WTC11 (cell line): Measurements from ENCODE around the gene UBAC2. TPM values are rescaled to one million over a fixed set of nuclear protein-coding genes. Genes with fewer than 3 reads are reported as not detected.

Source experiments
- ATAC-seq: fragments of 200-7000 bp; cut with Tn5 transposase; 2 replicates; pipeline ENCODE4 v1.10.0; 2021; ENCODE audit warnings: mild to moderate bottlenecking, moderate library complexity
- CTCF ChIA-PET: fragments of 300-600 bp; sonication (Branson Sonifier 250); formaldehyde crosslinking; loops from one replicate; lab custom pipeline; 2021; ENCODE audit warnings: antibody characterized with exemption; lab: Charles Lee
- POLR2A ChIA-PET: fragments of 350-600 bp; sonication (Branson Sonifier 250); formaldehyde crosslinking; loops from one replicate; lab custom pipeline; 2021; ENCODE audit warnings: antibody characterized with exemption; lab: Charles Lee
- DNase-seq: peaks from one replicate; pipeline ENCODE4 v3.0.0; 2021; ENCODE audit warnings: low spot score
- H3K27ac Mint-ChIP-seq: 2 replicates; pipeline ENCODE4 v1.8.0; 2021; ENCODE audit warnings: mixed read lengths
- H3K27me3 Mint-ChIP-seq: 2 replicates; pipeline ENCODE4 v1.8.0; 2021; ENCODE audit warnings: low read depth, mild to moderate bottlenecking, moderate library complexity, mixed read lengths
- H3K36me3 Mint-ChIP-seq: 2 replicates; pipeline ENCODE4 v1.8.0; 2021; ENCODE audit warnings: mixed read lengths
- H3K4me1 Mint-ChIP-seq: 2 replicates; pipeline ENCODE4 v1.8.0; 2022; ENCODE audit warnings: mixed read lengths
- H3K4me3 Mint-ChIP-seq: 2 replicates; pipeline ENCODE4 v1.8.0; 2021; ENCODE audit warnings: mild to moderate bottlenecking, moderate library complexity, mixed read lengths
- H3K9me3 Mint-ChIP-seq: 2 replicates; pipeline ENCODE4 v1.8.0; 2021; ENCODE audit warnings: mixed read lengths
- AR ChIP-seq: fragments of 250-450 bp; sonication (Bioruptor Pico); IDR thresholded peaks from 2 replicates; pipeline ENCODE4 v1.9.0; 2021; ENCODE audit warnings: mild to moderate bottlenecking
- CREM ChIP-seq: sonication (generic); formaldehyde crosslinking; IDR thresholded peaks from 2 replicates; pipeline ENCODE4 v1.8.1; 2022; ENCODE audit warnings: mild to moderate bottlenecking, missing genetic modification reagents, moderate library complexity
- ESRRA ChIP-seq: sonication (generic); formaldehyde crosslinking; IDR thresholded peaks from 2 replicates; pipeline ENCODE4 v1.8.1; 2022; ENCODE audit warnings: mild to moderate bottlenecking, missing genetic modification reagents, borderline replicate concordance
- ETV6 ChIP-seq: sonication (generic); formaldehyde crosslinking; IDR thresholded peaks from 2 replicates; pipeline ENCODE4 v1.8.1; 2022; ENCODE audit warnings: mild to moderate bottlenecking, missing genetic modification reagents
- GTF2I ChIP-seq: fragments of 250-450 bp; sonication (Bioruptor Pico); conservative IDR thresholded peaks from 2 replicates; pipeline ENCODE4 v1.4.0; 2021; ENCODE audit warnings: mild to moderate bottlenecking
- JAZF1 ChIP-seq: fragments of 250-450 bp; sonication (Bioruptor Pico); IDR thresholded peaks from 2 replicates; pipeline ENCODE4 v1.9.0; 2021; ENCODE audit warnings: moderate library complexity, mild to moderate bottlenecking, inconsistent platforms
- MAX ChIP-seq: sonication (generic); formaldehyde crosslinking; IDR thresholded peaks from 2 replicates; pipeline ENCODE4 v1.8.0; 2022; ENCODE audit warnings: mild to moderate bottlenecking, missing genetic modification reagents
- MXD4 ChIP-seq: fragments of 250-450 bp; sonication (Bioruptor Pico); IDR thresholded peaks from 2 replicates; pipeline ENCODE4 v1.8.0; 2021; ENCODE audit warnings: mild to moderate bottlenecking, moderate library complexity, borderline replicate concordance
- MYBL2 ChIP-seq: sonication (generic); formaldehyde crosslinking; IDR thresholded peaks from 2 replicates; pipeline ENCODE4 v1.8.1; 2023; ENCODE audit warnings: mild to moderate bottlenecking, moderate library complexity, missing genetic modification reagents
- OVOL2 ChIP-seq: fragments of 250-450 bp; sonication (Bioruptor Pico); IDR thresholded peaks from 2 replicates; pipeline ENCODE4 v1.9.0; 2021; ENCODE audit warnings: mild to moderate bottlenecking, borderline replicate concordance
- SMAD3 ChIP-seq: sonication (generic); formaldehyde crosslinking; IDR thresholded peaks from 2 replicates; pipeline ENCODE4 v1.8.0; 2022; ENCODE audit warnings: missing genetic modification reagents, mild to moderate bottlenecking, borderline replicate concordance
- TEAD1 ChIP-seq: sonication (generic); formaldehyde crosslinking; IDR thresholded peaks from 2 replicates; pipeline ENCODE4 v1.8.0; 2022; ENCODE audit warnings: mild to moderate bottlenecking, missing genetic modification reagents
- TP53 ChIP-seq: sonication (generic); formaldehyde crosslinking; IDR thresholded peaks from 2 replicates; pipeline ENCODE4 v1.8.1; 2023; ENCODE audit warnings: mild to moderate bottlenecking, missing genetic modification reagents
- ZNF232 ChIP-seq: sonication (generic); formaldehyde crosslinking; IDR thresholded peaks from 2 replicates; pipeline ENCODE4 v1.8.0; 2022; ENCODE audit warnings: mild to moderate bottlenecking, missing genetic modification reagents
- ZNF396 ChIP-seq: fragments of 250-450 bp; sonication (Bioruptor Pico); IDR thresholded peaks from 2 replicates; pipeline ENCODE4 v1.8.0; 2021; ENCODE audit warnings: mild to moderate bottlenecking, moderate library complexity, borderline replicate concordance
- total RNA-seq: library from RNA; stranded (reverse); gene quantifications from 3 replicates; pipeline ENCODE4 v1.2.3, GENCODE V29; 2021
- TF ChIP-seq, protein P1 (sequence below): sonication (generic); formaldehyde crosslinking; IDR thresholded peaks from 2 replicates; pipeline ENCODE4 v1.8.0; 2023; ENCODE audit warnings: missing genetic modification reagents, mild to moderate bottlenecking, borderline replicate concordance
- TF ChIP-seq, protein P2 (sequence below): fragments of 250-450 bp; sonication (Bioruptor Pico); IDR thresholded peaks from 2 replicates; pipeline ENCODE4 v1.9.0; 2021; ENCODE audit warnings: moderate library complexity, mild to moderate bottlenecking, inconsistent platforms, borderline replicate concordance
- TF ChIP-seq, protein P3 (sequence below): sonication (generic); formaldehyde crosslinking; IDR thresholded peaks from 2 replicates; pipeline ENCODE4 v1.8.1; 2022; ENCODE audit warnings: missing genetic modification reagents, borderline replicate concordance
- TF ChIP-seq, protein P4 (sequence below): fragments of 250-450 bp; sonication (Bioruptor Pico); IDR thresholded peaks from 2 replicates; pipeline ENCODE4 v2.1.2; 2022; ENCODE audit warnings: mild to moderate bottlenecking, moderate library complexity
- TF ChIP-seq, protein P5 (sequence below): sonication (generic); formaldehyde crosslinking; IDR thresholded peaks from 2 replicates; pipeline ENCODE4 v1.8.1; 2023; ENCODE audit warnings: mild to moderate bottlenecking, missing genetic modification reagents
- TF ChIP-seq, protein P6 (sequence below): fragments of 250-450 bp; sonication (Bioruptor Pico); IDR thresholded peaks from 2 replicates; pipeline ENCODE4 v1.9.0; 2021; ENCODE audit warnings: mild to moderate bottlenecking

UBAC2 gene
- total RNA-seq, 1 experiment from 2014 or later: 64.7 TPM

GRCh38 chr13:99305158-99305557, 104.5 kb downstream of the UBAC2 start (continued):
- TF ChIP-seq, protein P1, sequence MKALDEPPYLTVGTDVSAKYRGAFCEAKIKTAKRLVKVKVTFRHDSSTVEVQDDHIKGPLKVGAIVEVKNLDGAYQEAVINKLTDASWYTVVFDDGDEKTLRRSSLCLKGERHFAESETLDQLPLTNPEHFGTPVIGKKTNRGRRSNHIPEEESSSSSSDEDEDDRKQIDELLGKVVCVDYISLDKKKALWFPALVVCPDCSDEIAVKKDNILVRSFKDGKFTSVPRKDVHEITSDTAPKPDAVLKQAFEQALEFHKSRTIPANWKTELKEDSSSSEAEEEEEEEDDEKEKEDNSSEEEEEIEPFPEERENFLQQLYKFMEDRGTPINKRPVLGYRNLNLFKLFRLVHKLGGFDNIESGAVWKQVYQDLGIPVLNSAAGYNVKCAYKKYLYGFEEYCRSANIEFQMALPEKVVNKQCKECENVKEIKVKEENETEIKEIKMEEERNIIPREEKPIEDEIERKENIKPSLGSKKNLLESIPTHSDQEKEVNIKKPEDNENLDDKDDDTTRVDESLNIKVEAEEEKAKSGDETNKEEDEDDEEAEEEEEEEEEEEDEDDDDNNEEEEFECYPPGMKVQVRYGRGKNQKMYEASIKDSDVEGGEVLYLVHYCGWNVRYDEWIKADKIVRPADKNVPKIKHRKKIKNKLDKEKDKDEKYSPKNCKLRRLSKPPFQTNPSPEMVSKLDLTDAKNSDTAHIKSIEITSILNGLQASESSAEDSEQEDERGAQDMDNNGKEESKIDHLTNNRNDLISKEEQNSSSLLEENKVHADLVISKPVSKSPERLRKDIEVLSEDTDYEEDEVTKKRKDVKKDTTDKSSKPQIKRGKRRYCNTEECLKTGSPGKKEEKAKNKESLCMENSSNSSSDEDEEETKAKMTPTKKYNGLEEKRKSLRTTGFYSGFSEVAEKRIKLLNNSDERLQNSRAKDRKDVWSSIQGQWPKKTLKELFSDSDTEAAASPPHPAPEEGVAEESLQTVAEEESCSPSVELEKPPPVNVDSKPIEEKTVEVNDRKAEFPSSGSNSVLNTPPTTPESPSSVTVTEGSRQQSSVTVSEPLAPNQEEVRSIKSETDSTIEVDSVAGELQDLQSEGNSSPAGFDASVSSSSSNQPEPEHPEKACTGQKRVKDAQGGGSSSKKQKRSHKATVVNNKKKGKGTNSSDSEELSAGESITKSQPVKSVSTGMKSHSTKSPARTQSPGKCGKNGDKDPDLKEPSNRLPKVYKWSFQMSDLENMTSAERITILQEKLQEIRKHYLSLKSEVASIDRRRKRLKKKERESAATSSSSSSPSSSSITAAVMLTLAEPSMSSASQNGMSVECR: no peak
- TF ChIP-seq MXD4 (CRISPR knock-in tag): no peak
- TF ChIP-seq CREM: no peak
- TF ChIP-seq, all 79 proteins: peak for 0

- no peak for TF ChIP-seq SMAD3
- TF ChIP-seq, all 79 proteins: peak for 0
- ATAC-seq: no peak
- H3K27me3 Mint-ChIP-seq: no peaks in the 10 kb centered on the region
Measured at GRCh38 chr13:99305566-99305965, 104.9 kb downstream of the UBAC2 start.

DNA sequence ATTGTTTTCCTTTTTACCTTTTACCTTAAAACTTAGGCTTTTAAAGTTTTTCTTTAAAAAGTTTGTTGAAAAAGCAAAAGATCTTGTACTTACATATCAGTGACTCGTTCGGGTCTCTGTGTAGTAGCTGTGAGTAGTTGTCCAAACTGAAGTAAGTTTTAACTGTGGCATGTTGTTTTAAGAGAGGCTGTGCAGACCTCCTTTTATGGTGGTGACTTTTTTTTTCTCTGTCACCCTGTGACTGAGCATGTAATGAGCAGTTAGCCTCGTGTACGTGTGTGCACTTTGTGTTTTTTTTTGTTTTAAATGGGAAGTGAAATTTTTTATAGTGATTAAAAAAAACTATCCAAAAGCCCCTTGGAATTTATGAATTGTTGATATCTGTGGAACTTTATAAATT, 106.6 kb downstream of the UBAC2 start, which contains the start of gene GPR183:
Gene GPR183 (minus strand): TSS at position 153 of the 400 bp plus-strand sequence. CDS start 11,254 bp downstream, outside the sequence.
- no peak for ATAC-seq
- CTCF ChIA-PET: no interaction called here
- no peak for DNase-seq
- H3K27ac Mint-ChIP-seq: peak within 1 kb of the TSS; percentile 51
- H3K27me3 Mint-ChIP-seq: no peaks in the 10 kb centered on the region
- H3K4me3 Mint-ChIP-seq: no peak within 1 kb of the TSS
- H3K4me1 Mint-ChIP-seq: peaks cover 10% of the 10 kb centered on the region
- H3K9me3 Mint-ChIP-seq: no peaks in the 10 kb centered on the region
- POLR2A ChIA-PET: no interaction called here
- peaks cover 5% of the 10 kb centered on the region for H3K36me3 Mint-ChIP-seq
- no peak for TF ChIP-seq GTF2I (CRISPR knock-in tag)
- TF ChIP-seq MAX: no peak
- no peak for TF ChIP-seq TP53 (CRISPR knock-in tag)
- TF ChIP-seq, protein P2, sequence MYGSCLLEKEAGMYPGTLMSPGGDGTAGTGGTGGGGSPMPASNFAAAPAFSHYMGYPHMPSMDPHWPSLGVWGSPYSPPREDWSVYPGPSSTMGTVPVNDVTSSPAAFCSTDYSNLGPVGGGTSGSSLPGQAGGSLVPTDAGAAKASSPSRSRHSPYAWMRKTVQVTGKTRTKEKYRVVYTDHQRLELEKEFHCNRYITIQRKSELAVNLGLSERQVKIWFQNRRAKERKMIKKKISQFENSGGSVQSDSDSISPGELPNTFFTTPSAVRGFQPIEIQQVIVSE (CRISPR knock-in tag): no peak
- TF ChIP-seq, protein P3, sequence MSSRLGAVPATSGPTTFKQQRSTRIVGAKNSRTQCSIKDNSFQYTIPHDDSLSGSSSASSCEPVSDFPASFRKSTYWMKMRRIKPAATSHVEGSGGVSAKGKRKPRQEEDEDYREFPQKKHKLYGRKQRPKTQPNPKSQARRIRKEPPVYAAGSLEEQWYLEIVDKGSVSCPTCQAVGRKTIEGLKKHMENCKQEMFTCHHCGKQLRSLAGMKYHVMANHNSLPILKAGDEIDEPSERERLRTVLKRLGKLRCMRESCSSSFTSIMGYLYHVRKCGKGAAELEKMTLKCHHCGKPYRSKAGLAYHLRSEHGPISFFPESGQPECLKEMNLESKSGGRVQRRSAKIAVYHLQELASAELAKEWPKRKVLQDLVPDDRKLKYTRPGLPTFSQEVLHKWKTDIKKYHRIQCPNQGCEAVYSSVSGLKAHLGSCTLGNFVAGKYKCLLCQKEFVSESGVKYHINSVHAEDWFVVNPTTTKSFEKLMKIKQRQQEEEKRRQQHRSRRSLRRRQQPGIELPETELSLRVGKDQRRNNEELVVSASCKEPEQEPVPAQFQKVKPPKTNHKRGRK (CRISPR knock-in tag): no peak
- TF ChIP-seq ZNF396 (CRISPR knock-in tag): no peak
- TF ChIP-seq, protein P4, sequence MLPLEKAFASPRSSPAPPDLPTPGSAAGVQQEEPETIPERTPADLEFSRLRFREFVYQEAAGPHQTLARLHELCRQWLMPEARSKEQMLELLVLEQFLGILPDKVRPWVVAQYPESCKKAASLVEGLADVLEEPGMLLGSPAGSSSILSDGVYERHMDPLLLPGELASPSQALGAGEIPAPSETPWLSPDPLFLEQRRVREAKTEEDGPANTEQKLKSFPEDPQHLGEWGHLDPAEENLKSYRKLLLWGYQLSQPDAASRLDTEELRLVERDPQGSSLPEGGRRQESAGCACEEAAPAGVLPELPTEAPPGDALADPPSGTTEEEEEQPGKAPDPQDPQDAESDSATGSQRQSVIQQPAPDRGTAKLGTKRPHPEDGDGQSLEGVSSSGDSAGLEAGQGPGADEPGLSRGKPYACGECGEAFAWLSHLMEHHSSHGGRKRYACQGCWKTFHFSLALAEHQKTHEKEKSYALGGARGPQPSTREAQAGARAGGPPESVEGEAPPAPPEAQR (CRISPR knock-in tag): no peak
- no peak for TF ChIP-seq JAZF1
- TF ChIP-seq MXD4 (CRISPR knock-in tag): no peak
- TF ChIP-seq ESRRA: no peak
- no peak for TF ChIP-seq ETV6 (CRISPR knock-in tag)
- no peak for TF ChIP-seq TEAD1
- TF ChIP-seq, protein P5, sequence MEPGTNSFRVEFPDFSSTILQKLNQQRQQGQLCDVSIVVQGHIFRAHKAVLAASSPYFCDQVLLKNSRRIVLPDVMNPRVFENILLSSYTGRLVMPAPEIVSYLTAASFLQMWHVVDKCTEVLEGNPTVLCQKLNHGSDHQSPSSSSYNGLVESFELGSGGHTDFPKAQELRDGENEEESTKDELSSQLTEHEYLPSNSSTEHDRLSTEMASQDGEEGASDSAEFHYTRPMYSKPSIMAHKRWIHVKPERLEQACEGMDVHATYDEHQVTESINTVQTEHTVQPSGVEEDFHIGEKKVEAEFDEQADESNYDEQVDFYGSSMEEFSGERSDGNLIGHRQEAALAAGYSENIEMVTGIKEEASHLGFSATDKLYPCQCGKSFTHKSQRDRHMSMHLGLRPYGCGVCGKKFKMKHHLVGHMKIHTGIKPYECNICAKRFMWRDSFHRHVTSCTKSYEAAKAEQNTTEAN: no peak
- TF ChIP-seq, protein P6, sequence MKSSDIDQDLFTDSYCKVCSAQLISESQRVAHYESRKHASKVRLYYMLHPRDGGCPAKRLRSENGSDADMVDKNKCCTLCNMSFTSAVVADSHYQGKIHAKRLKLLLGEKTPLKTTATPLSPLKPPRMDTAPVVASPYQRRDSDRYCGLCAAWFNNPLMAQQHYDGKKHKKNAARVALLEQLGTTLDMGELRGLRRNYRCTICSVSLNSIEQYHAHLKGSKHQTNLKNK (CRISPR knock-in tag): no peak
- no peak for TF ChIP-seq OVOL2 (CRISPR knock-in tag)
- TF ChIP-seq AR (CRISPR knock-in tag): no peak
- no peak for TF ChIP-seq ZNF232
- no peak for TF ChIP-seq MYBL2

More at GRCh38 chr13:99305566-99305965, 104.9 kb downstream of the UBAC2 start:
- H3K27ac Mint-ChIP-seq: no peak overlapping the region
- no peak overlapping the region for H3K4me3 Mint-ChIP-seq
- H3K36me3 Mint-ChIP-seq: peaks cover 5% of the 10 kb centered on the region
- POLR2A ChIA-PET: no interaction called here
- no peak for DNase-seq
- CTCF ChIA-PET: no interaction called here
- H3K9me3 Mint-ChIP-seq: no peaks in the 10 kb centered on the region
- H3K4me1 Mint-ChIP-seq: peaks cover 4% of the 10 kb centered on the region
